Measurements from ENCODE around the gene PILRB.
"Not testable (repeated sequence)": the region's sequence is repeated elsewhere in the genome, so short reads cannot be mapped to it uniquely, and the experiment has no call there.

PILRB gene

GRCh38 chr7:100358027-100358856, at the start of gene PILRB:
TSS of gene PILRB (plus strand) at chr7:100358117. CDS start at chr7:100358303, 186 bp downstream.
- no peak for DNase-seq

GRCh38 chr7:100318329-100318728, 39.6 kb upstream of the PILRB start:
- not testable (repeated sequence) for DNase-seq

GRCh38 chr7:100321648-100322047, 36.3 kb upstream of the PILRB start:
- DNase-seq = not testable (repeated sequence)

GRCh38 chr7:100324194-100324593, 33.7 kb upstream of the PILRB start:
- DNase-seq = not testable (repeated sequence)

GRCh38 chr7:100325671-100326070, 32.2 kb upstream of the PILRB start:
- DNase-seq = not testable (repeated sequence)

GRCh38 chr7:100326914-100327313, 31.0 kb upstream of the PILRB start:
- DNase-seq = not testable (repeated sequence)

- DNase-seq = peak; percentile 79
Measured at GRCh38 chr7:100335566-100336466, 22.1 kb upstream of the PILRB start.

GRCh38 chr7:100338083-100338696, 19.7 kb upstream of the PILRB start:
- not testable (repeated sequence) for DNase-seq

- DNase-seq = not testable (repeated sequence)
Measured at GRCh38 chr7:100341286-100341685, 16.6 kb upstream of the PILRB start.

GRCh38 chr7:100342765-100343164, 15.2 kb upstream of the PILRB start:
- no peak for DNase-seq

GRCh38 chr7:100344124-100344559, 13.8 kb upstream of the PILRB start:
- DNase-seq = not testable (repeated sequence)

- not testable (repeated sequence) for DNase-seq
Measured at GRCh38 chr7:100344560-100345287, 13.2 kb upstream of the PILRB start.

GRCh38 chr7:100345288-100345672, 12.6 kb upstream of the PILRB start:
- not testable (repeated sequence) for DNase-seq

GRCh38 chr7:100346921-100347320, 11.0 kb upstream of the PILRB start:
- no peak for DNase-seq

- no peak for DNase-seq
Measured at GRCh38 chr7:100348805-100349204, 9.1 kb upstream of the PILRB start.

- DNase-seq = no peak
Measured at GRCh38 chr7:100349757-100350156, 8.2 kb upstream of the PILRB start.

GRCh38 chr7:100351657-100352058, 6.3 kb upstream of the PILRB start:
- no peak for DNase-seq

GRCh38 chr7:100352230-100352781, 5.6 kb upstream of the PILRB start:
- DNase-seq = not testable (repeated sequence)

GRCh38 chr7:100352984-100353684, 4.8 kb upstream of the PILRB start:
- DNase-seq = no peak

- no peak for DNase-seq
Measured at GRCh38 chr7:100353685-100354330, 4.1 kb upstream of the PILRB start.
